Mammary epithelial cell (primary cell): Measurements from ENCODE around the gene SLITRK1.

Experiments used
- CTCF ChIP-seq, 2 donors: IDR thresholded peaks in 1 of 2; conservative IDR thresholded peaks in 1 of 2; 2 replicates each; pipeline ENCODE4 v1.5.1; 2011 to 2012; ENCODE audit warnings: inconsistent platforms in 2 of 2, low read length in 2 of 2, mild to moderate bottlenecking in 2 of 2, control low read depth in 1 of 2, low read depth in 1 of 2; ENCODE audit not compliant: insufficient read depth in 1 of 2; ENCODE audit errors: extremely low read depth in 1 of 2
- EZH2 ChIP-seq: IDR thresholded peaks from 2 replicates; pipeline ENCODE4 v1.6.1; 2012; ENCODE audit warnings: low read length, inconsistent platforms, borderline replicate concordance

- TF ChIP-seq CTCF (conservative IDR thresholded peaks at IDR 0.05 in 1 of 2, IDR thresholded peaks at IDR 0.05 in 1 of 2; ENCODE audit: extremely low read depth in 1 of 2, insufficient read depth in 1 of 2, low read depth in 1 of 2, low read length in 2 of 2) (no peak), EZH2 (no peak)
These were observed 50.5 kb downstream of the SLITRK1 start for GRCh38 chr13:83831796-83832195.
